Testis (tissue), 2 donors: Measurements from ENCODE around the gene STX19.

Experiments
- CTCF ChIP-seq, 3 experiments: fragments of 450-650 bp in 2 of 3; fragments of 200-600 bp in 1 of 3; sonication (generic) in 1 of 3; IDR thresholded peaks; one replicate each; pipeline ENCODE4 v1.5.1; 2016 to 2019; ENCODE audit warnings: antibody characterized with exemption in 3 of 3, mild to moderate bottlenecking in 2 of 3, moderate library complexity in 1 of 3
- POLR2A ChIP-seq: fragments of 450-650 bp; IDR thresholded peaks from one replicate; pipeline ENCODE4 v1.6.1; 2017; ENCODE audit warnings: antibody characterized with exemption, mild to moderate bottlenecking, moderate library complexity

DNA sequence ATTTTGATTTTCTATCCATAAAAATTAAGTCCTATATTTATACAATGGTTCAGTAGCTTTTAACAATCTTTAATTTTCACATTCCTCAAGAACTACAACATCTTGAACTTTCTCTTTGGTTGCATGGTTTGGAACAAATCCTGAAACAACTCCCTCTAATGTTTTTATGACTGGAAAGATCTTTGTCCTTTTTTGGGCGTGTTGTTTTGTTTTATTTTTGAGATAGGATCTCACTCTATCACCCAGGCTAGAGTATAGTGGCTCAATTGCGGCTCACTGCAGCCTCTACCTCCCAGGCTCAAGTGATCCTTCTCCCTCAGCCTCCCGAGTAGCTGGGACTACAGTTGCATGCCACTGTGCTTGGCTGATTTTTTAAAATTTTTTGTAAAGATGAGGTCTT is 4.0 kb downstream of the STX19 start:
- TF ChIP-seq CTCF (IDR thresholded peaks at IDR 0.05) = no peak
- TF ChIP-seq POLR2A = no peak
